ENCODE results near the gene CCDC169.

CCDC169 gene

GRCh38 chr13:36210738-36211137, 86.9 kb downstream of the CCDC169 start:
- no peaks in the 10 kb centered on the region for H3K9me3 ChIP-seq (ENCODE audit: control insufficient read depth in 1 of 2, low read length in 2 of 2)
- H3K27me3 ChIP-seq (ENCODE audit: control insufficient read depth in 1 of 2, insufficient read depth in 2 of 2, low read length in 2 of 2) = no peaks in the 10 kb centered on the region
- no peaks in the 10 kb centered on the region for H3K36me3 ChIP-seq (ENCODE audit: control insufficient read depth in 1 of 2, insufficient read depth in 2 of 2, low read length in 2 of 2)
- H3K9ac ChIP-seq (ENCODE audit: low read depth in 1 of 2, low read length in 2 of 2) = no peak overlapping the region
- H3K4me1 ChIP-seq (ENCODE audit: control insufficient read depth in 1 of 2, insufficient read depth in 2 of 2, low read length in 2 of 2) = no peaks in the 10 kb centered on the region
- H3K27ac ChIP-seq (ENCODE audit: low read depth, low read length) = no peak overlapping the region
- no peak overlapping the region for H3K4me3 ChIP-seq (ENCODE audit: low read depth in 1 of 2, low read length in 2 of 2)

GRCh38 chr13:36207672-36208071, 89.9 kb downstream of the CCDC169 start:
- Histone ChIP-seq H3K4me3 (ENCODE audit: low read depth in 1 of 2, low read length in 2 of 2) (no peak overlapping the region), H3K36me3 (ENCODE audit: control insufficient read depth in 1 of 2, insufficient read depth in 2 of 2, low read length in 2 of 2) (no peaks in the 10 kb centered on the region), H3K9me3 (ENCODE audit: control insufficient read depth in 1 of 2, low read length in 2 of 2) (no peaks in the 10 kb centered on the region), H3K9ac (ENCODE audit: low read depth in 1 of 2, low read length in 2 of 2) (no peak overlapping the region), H3K4me1 (ENCODE audit: control insufficient read depth in 1 of 2, insufficient read depth in 2 of 2, low read length in 2 of 2) (no peaks in the 10 kb centered on the region), H3K27ac (ENCODE audit: low read depth, low read length) (no peak overlapping the region), H3K27me3 (ENCODE audit: control insufficient read depth in 1 of 2, insufficient read depth in 2 of 2, low read length in 2 of 2) (no peaks in the 10 kb centered on the region)

- no peaks in the 10 kb centered on the region for H3K4me1 ChIP-seq (ENCODE audit: control insufficient read depth in 1 of 2, insufficient read depth in 2 of 2, low read length in 2 of 2)
- H3K27me3 ChIP-seq (ENCODE audit: control insufficient read depth in 1 of 2, insufficient read depth in 2 of 2, low read length in 2 of 2) = no peaks in the 10 kb centered on the region
- no peak overlapping the region for H3K27ac ChIP-seq (ENCODE audit: low read depth, low read length)
- no peak overlapping the region for H3K9ac ChIP-seq (ENCODE audit: low read depth in 1 of 2, low read length in 2 of 2)
- no peaks in the 10 kb centered on the region for H3K9me3 ChIP-seq (ENCODE audit: control insufficient read depth in 1 of 2, low read length in 2 of 2)
- H3K4me3 ChIP-seq (ENCODE audit: low read depth in 1 of 2, low read length in 2 of 2) = no peak overlapping the region
- no peaks in the 10 kb centered on the region for H3K36me3 ChIP-seq (ENCODE audit: control insufficient read depth in 1 of 2, insufficient read depth in 2 of 2, low read length in 2 of 2)
Observed at GRCh38 chr13:36193151-36193855, 104.3 kb downstream of the CCDC169 start.

- Histone ChIP-seq H3K9me3 (ENCODE audit: control insufficient read depth in 1 of 2, low read length in 2 of 2) (no peaks in the 10 kb centered on the region), H3K27ac (ENCODE audit: low read depth, low read length) (no peak overlapping the region), H3K4me3 (ENCODE audit: low read depth in 1 of 2, low read length in 2 of 2) (no peak overlapping the region), H3K27me3 (ENCODE audit: control insufficient read depth in 1 of 2, insufficient read depth in 2 of 2, low read length in 2 of 2) (no peaks in the 10 kb centered on the region), H3K9ac (ENCODE audit: low read depth in 1 of 2, low read length in 2 of 2) (no peak overlapping the region), H3K4me1 (ENCODE audit: control insufficient read depth in 1 of 2, insufficient read depth in 2 of 2, low read length in 2 of 2) (no peaks in the 10 kb centered on the region), H3K36me3 (ENCODE audit: control insufficient read depth in 1 of 2, insufficient read depth in 2 of 2, low read length in 2 of 2) (no peaks in the 10 kb centered on the region)
Observed at GRCh38 chr13:36192166-36192565, 105.4 kb downstream of the CCDC169 start.

- H3K27me3 ChIP-seq (ENCODE audit: control insufficient read depth in 1 of 2, insufficient read depth in 2 of 2, low read length in 2 of 2) = no peaks in the 10 kb centered on the region
- no peaks in the 10 kb centered on the region for H3K9me3 ChIP-seq (ENCODE audit: control insufficient read depth in 1 of 2, low read length in 2 of 2)
- H3K36me3 ChIP-seq (ENCODE audit: control insufficient read depth in 1 of 2, insufficient read depth in 2 of 2, low read length in 2 of 2) = no peaks in the 10 kb centered on the region
- H3K27ac ChIP-seq (ENCODE audit: low read depth, low read length) = no peak overlapping the region
- no peak overlapping the region for H3K9ac ChIP-seq (ENCODE audit: low read depth in 1 of 2, low read length in 2 of 2)
- H3K4me1 ChIP-seq (ENCODE audit: control insufficient read depth in 1 of 2, insufficient read depth in 2 of 2, low read length in 2 of 2) = no peaks in the 10 kb centered on the region
- no peak overlapping the region for H3K4me3 ChIP-seq (ENCODE audit: low read depth in 1 of 2, low read length in 2 of 2)
Observed at GRCh38 chr13:36190771-36191170, 106.8 kb downstream of the CCDC169 start.

- H3K27me3 ChIP-seq (ENCODE audit: control insufficient read depth in 1 of 2, insufficient read depth in 2 of 2, low read length in 2 of 2) = no peaks in the 10 kb centered on the region
Observed at GRCh38 chr13:36188441-36188840, 109.2 kb downstream of the CCDC169 start.

GRCh38 chr13:36183901-36184300, 113.7 kb downstream of the CCDC169 start:
- no peaks in the 10 kb centered on the region for H3K4me1 ChIP-seq (ENCODE audit: control insufficient read depth in 1 of 2, insufficient read depth in 2 of 2, low read length in 2 of 2)
- H3K4me3 ChIP-seq (ENCODE audit: low read depth in 1 of 2, low read length in 2 of 2) = no peak overlapping the region
- H3K36me3 ChIP-seq (ENCODE audit: control insufficient read depth in 1 of 2, insufficient read depth in 2 of 2, low read length in 2 of 2) = no peaks in the 10 kb centered on the region
- H3K27me3 ChIP-seq (ENCODE audit: control insufficient read depth in 1 of 2, insufficient read depth in 2 of 2, low read length in 2 of 2) = no peaks in the 10 kb centered on the region
- H3K9ac ChIP-seq (ENCODE audit: low read depth in 1 of 2, low read length in 2 of 2) = no peak overlapping the region
- no peaks in the 10 kb centered on the region for H3K9me3 ChIP-seq (ENCODE audit: control insufficient read depth in 1 of 2, low read length in 2 of 2)
- H3K27ac ChIP-seq (ENCODE audit: low read depth, low read length) = no peak overlapping the region

More at GRCh38 chr13:36188441-36188840, 109.2 kb downstream of the CCDC169 start:
- Histone ChIP-seq H3K9ac (ENCODE audit: low read depth in 1 of 2, low read length in 2 of 2) (no peak overlapping the region), H3K9me3 (ENCODE audit: control insufficient read depth in 1 of 2, low read length in 2 of 2) (no peaks in the 10 kb centered on the region), H3K4me3 (ENCODE audit: low read depth in 1 of 2, low read length in 2 of 2) (no peak overlapping the region), H3K4me1 (ENCODE audit: control insufficient read depth in 1 of 2, insufficient read depth in 2 of 2, low read length in 2 of 2) (no peaks in the 10 kb centered on the region), H3K27ac (ENCODE audit: low read depth, low read length) (no peak overlapping the region), H3K36me3 (ENCODE audit: control insufficient read depth in 1 of 2, insufficient read depth in 2 of 2, low read length in 2 of 2) (no peaks in the 10 kb centered on the region)

Data from duodenal mucosa (tissue), 2 donors.